Osteocyte (in vitro differentiated cells): ENCODE data around the gene DNAH14. TPM values are rescaled to one million over a fixed set of nuclear protein-coding genes. Genes with fewer than 3 reads are reported as not detected.

Experiments used
- DNase-seq: peaks from one replicate; pipeline ENCODE4 v3.0.0; 2021; ENCODE audit warnings: mixed read lengths; ENCODE audit not compliant: unreplicated experiment; ENCODE audit errors: extremely low spot score
- H3K27ac Mint-ChIP-seq: one replicate; pipeline ENCODE4 v1.8.0; 2021; ENCODE audit warnings: mild to moderate bottlenecking, mixed read lengths; ENCODE audit not compliant: unreplicated experiment
- H3K27me3 Mint-ChIP-seq: one replicate; pipeline ENCODE4 v1.8.0; 2021; ENCODE audit warnings: mixed read lengths; ENCODE audit not compliant: unreplicated experiment
- H3K36me3 Mint-ChIP-seq: one replicate; pipeline ENCODE4 v1.8.0; 2021; ENCODE audit warnings: mixed read lengths; ENCODE audit not compliant: unreplicated experiment
- H3K4me1 Mint-ChIP-seq: one replicate; pipeline ENCODE4 v1.8.0; 2021; ENCODE audit warnings: mixed read lengths; ENCODE audit not compliant: unreplicated experiment
- H3K4me3 Mint-ChIP-seq: one replicate; pipeline ENCODE4 v1.8.0; 2021; ENCODE audit warnings: mild to moderate bottlenecking, moderate library complexity, mixed read lengths; ENCODE audit not compliant: unreplicated experiment
- H3K9me3 Mint-ChIP-seq: one replicate; pipeline ENCODE4 v1.8.0; 2021; ENCODE audit warnings: mixed read lengths; ENCODE audit not compliant: unreplicated experiment
- total RNA-seq: library from RNA; stranded (reverse); gene quantifications from 2 replicates; pipeline ENCODE4 v1.2.1, GENCODE V29; 2021
- TF ChIP-seq, protein P1 (sequence below): fragments of 200-600 bp; sonication (generic); IDR thresholded peaks from 2 replicates; pipeline ENCODE4 v1.5.0; 2021; ENCODE audit warnings: antibody characterized with exemption, mild to moderate bottlenecking, moderate library complexity

DNAH14 gene
- total RNA-seq, 1 donor from 2014 or later = 14.3 TPM

DNA sequence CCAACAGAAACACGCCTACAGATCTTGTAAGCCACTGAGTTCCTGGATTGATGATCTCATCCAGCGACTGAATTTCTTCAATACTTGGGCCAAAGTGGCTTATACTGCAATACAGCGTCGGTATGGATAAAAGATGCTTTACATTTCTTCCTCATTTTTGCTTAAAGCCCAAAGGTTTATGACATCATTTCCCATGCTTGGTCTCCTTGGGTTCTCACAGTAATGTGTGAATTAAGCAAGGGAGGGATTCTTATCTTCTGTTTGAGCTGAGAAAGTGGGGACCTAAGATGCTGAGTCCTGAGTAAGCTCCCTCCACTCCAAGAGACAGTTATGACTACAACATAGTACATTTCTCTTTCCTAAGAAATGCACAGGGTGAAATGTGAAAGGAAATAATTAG lies 458.9 kb downstream of the DNAH14 start:
- Mint-ChIP-seq H3K27me3 (no peaks in the 10 kb centered on the region), H3K36me3 (no peaks in the 10 kb centered on the region), H3K4me3 (no peak overlapping the region), H3K9me3 (no peaks in the 10 kb centered on the region), H3K27ac (no peak overlapping the region), H3K4me1 (no peaks in the 10 kb centered on the region)
- TF ChIP-seq, protein P1, sequence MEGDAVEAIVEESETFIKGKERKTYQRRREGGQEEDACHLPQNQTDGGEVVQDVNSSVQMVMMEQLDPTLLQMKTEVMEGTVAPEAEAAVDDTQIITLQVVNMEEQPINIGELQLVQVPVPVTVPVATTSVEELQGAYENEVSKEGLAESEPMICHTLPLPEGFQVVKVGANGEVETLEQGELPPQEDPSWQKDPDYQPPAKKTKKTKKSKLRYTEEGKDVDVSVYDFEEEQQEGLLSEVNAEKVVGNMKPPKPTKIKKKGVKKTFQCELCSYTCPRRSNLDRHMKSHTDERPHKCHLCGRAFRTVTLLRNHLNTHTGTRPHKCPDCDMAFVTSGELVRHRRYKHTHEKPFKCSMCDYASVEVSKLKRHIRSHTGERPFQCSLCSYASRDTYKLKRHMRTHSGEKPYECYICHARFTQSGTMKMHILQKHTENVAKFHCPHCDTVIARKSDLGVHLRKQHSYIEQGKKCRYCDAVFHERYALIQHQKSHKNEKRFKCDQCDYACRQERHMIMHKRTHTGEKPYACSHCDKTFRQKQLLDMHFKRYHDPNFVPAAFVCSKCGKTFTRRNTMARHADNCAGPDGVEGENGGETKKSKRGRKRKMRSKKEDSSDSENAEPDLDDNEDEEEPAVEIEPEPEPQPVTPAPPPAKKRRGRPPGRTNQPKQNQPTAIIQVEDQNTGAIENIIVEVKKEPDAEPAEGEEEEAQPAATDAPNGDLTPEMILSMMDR = no peak
- DNase-seq = no peak

GRCh38 chr1:225389843-225390242 lies 460.4 kb downstream of the DNAH14 start:
- DNase-seq = no peak
- TF ChIP-seq, protein P1 = no peak
- H3K27me3 Mint-ChIP-seq = no peaks in the 10 kb centered on the region
- H3K4me3 Mint-ChIP-seq = no peak overlapping the region
- H3K36me3 Mint-ChIP-seq = no peaks in the 10 kb centered on the region
- no peak overlapping the region for H3K27ac Mint-ChIP-seq
- peaks cover 3% of the 10 kb centered on the region for H3K9me3 Mint-ChIP-seq
- no peaks in the 10 kb centered on the region for H3K4me1 Mint-ChIP-seq

GRCh38 chr1:225396357-225396756 lies 466.9 kb downstream of the DNAH14 start:
- Mint-ChIP-seq H3K4me1 (no peaks in the 10 kb centered on the region), H3K36me3 (peaks cover 18% of the 10 kb centered on the region), H3K4me3 (no peak overlapping the region), H3K27me3 (no peaks in the 10 kb centered on the region), H3K9me3 (peaks cover 3% of the 10 kb centered on the region), H3K27ac (no peak overlapping the region)
- TF ChIP-seq, protein P1 = no peak
- no peak for DNase-seq

DNA sequence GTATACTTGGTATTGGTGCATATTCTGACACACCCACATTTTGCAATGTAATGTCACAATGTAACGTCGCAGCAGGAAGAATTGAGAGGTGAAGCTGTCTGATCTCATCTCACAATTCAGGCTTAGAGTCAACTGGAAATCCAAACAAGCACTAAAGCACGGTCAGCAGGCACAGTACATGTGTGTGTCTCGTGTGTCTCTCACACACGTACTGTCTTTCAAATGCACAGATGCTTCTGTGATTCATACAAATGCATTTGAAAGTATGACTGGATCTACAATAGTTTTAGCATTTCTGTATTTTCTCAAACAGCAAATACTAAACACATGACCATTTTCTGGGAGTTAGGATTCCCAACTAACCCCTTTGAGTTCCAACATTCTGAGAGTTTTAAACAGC lies 471.5 kb downstream of the DNAH14 start:
- Mint-ChIP-seq H3K9me3 (no peaks in the 10 kb centered on the region), H3K27me3 (no peaks in the 10 kb centered on the region), H3K4me1 (no peaks in the 10 kb centered on the region), H3K4me3 (no peak overlapping the region), H3K36me3 (peaks cover 37% of the 10 kb centered on the region), H3K27ac (no peak overlapping the region)
- TF ChIP-seq, protein P1 = no peak
- DNase-seq = no peak

DNA sequence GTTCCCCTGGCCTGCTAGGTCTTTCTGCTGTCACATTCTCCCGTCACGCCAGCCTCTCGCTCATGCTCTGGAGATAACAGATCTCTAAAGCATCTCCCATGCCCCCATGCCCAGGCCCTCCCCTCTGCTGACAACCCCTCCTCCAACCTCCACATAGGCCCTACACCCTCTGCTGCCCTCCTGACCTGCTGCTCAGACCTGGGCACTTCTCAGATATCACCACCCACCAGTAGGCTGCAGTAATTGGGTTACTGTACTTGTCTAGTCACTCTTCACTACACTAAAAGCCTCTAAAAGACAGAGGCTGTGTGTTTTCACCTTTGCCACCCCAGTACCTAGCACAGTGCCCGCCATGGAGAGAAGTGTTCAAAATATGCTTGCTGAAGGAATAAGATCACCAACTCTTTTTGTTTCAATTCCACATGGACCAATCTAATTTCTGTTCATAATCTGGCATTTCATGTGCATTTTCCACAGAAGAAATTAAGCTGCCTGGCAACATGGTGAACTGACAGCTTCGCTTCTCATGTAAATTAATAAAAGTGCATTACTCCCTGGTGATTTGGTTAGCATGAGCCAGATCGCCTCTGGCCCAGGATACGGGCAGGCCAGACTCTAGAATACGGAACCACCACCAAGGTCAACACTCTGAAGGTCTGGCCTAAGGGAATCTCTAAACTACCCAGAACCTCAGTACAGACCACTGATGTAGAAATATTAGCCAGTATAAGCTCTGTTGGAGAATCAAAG lies 477.7 kb downstream of the DNAH14 start:
- Mint-ChIP-seq H3K4me3 (no peak overlapping the region), H3K9me3 (no peaks in the 10 kb centered on the region), H3K36me3 (peaks cover 50% of the 10 kb centered on the region), H3K4me1 (no peaks in the 10 kb centered on the region), H3K27me3 (no peaks in the 10 kb centered on the region), H3K27ac (no peak overlapping the region)
- TF ChIP-seq, protein P1 = no peak
- no peak for DNase-seq
